ENCODE measurements around the gene UCHL1.

DNA sequence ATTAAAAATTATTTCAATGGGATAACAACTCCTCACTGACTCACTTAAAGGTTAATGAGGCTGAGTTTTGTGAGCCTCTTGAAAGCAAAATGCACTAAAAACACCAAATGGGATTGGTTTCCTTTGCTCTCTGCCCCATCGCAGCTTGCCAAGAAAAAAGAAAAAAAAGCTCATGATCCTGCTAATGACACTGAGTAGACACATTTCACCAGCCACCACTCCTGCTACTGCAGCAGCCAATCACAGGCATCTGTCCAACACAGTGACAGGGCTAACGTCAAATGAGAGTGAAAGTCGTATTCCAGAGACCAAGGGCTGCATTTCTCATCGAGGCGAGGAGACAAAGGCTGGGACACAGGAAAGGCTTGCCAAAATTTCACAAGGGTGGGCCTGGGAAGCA is 47.5 kb upstream of the UCHL1 start:
- TF ChIP-seq CTCF (IDR thresholded peaks at IDR 0.05) (no peak), POLR2A (IDR thresholded peaks at IDR 0.05) (no peak)
